GM18498 (cell line): ENCODE results near the gene CDK5RAP2.
"Not testable (repeated sequence)": the region's sequence is repeated elsewhere in the genome, so short reads cannot be mapped to it uniquely, and the experiment has no call there.

ENCODE experiments used
- ATAC-seq: cut with Tn5 transposase; IDR thresholded peaks from one replicate; pipeline ENCODE4 v1.9.1; 2021; ENCODE audit warnings: mild to moderate bottlenecking, moderate library complexity; ENCODE audit not compliant: unreplicated experiment

Gene CDK5RAP2

GRCh38 chr9:120515996-120516395 is 64.0 kb downstream of the CDK5RAP2 start:
- not testable (repeated sequence) for ATAC-seq

DNA sequence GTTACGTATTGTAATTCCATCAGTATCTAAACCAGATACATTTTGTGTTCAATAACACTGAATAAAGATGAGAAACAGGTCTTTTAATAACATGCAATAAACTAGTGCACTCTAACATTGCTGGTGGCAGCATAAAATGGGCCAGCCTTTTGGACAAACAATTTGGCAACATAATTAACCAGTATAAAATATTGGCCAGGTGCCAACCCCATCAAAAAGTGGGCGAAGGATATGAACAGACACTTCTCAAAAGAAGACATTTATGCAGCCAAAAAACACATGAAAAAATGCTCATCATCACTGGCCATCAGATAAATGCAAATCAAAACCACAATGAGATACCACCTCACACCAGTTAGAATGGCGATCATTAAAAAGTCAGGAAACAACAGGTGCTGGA is 64.5 kb downstream of the CDK5RAP2 start:
- not testable (repeated sequence) for ATAC-seq

GRCh38 chr9:120514405-120514804 is 65.6 kb downstream of the CDK5RAP2 start:
- ATAC-seq, result no peak

GRCh38 chr9:120513825-120514396 is 66.1 kb downstream of the CDK5RAP2 start:
- ATAC-seq, result no peak

DNA sequence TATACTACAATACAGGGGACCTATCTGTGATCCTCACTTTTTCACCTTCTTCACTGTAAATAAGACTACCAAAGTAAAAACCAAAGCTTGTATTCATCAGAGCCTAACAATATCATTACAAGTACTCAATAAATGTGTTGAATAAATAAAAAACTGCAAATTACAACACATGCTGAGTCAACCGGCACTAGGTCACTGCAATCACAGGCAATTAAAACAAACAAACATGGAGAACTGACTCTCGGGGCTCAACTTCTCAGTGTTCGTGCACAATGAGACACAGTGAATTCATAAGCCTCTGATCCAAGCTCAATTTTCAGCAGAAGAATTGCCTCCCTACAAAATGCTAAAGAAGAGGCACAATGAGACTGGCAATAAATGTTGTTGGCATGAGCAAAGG is 69.2 kb downstream of the CDK5RAP2 start:
- ATAC-seq, result no peak

DNA sequence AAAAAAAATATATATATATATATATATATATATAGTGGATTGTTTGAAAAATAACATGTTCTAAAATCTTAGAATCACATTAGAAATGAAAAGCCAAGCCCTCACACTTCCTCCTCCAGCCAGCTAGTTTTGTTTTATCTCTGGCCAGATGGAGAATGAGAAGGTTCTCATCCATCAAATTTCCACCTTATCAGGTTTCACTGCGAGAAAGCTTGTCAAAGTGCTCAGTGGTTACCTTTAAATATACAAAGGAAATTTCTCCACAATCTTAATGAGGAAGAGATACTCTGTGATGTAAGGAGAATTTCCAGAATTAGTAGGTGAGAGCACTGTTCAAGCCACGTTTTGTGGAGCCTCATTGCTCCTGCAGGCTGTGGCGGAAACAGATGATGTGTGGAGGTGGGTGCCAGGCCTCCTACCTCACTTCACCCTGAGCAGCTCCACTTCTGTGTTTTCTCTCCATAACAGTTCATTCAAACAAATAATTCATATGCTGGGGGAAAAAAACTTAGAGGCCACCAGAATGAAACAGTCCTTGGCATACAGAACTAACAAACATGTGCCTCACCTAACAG is 71.9 kb downstream of the CDK5RAP2 start:
- no peak for ATAC-seq

DNA sequence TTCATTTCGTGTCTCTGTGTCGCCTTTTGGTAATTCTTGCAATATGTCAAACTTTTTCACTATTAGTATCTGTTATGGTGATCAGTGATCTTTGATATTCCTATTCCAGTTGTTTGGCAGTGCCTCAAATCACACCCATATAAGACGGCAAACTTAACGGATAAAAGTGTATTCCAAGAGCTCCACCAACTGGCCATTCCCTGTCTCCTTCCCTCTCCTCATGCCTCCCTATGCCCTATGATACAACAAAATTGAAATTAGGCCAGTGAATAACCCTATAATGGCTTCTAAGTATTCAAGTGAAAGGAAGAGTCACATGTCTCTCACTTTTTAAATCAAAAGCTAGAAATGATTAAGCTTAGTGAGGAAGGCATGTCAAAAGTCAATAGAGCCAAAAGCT is 74.8 kb downstream of the CDK5RAP2 start:
- no peak for ATAC-seq

- ATAC-seq, result no peak
Measured at GRCh38 chr9:120500733-120501132, 79.2 kb downstream of the CDK5RAP2 start.

DNA sequence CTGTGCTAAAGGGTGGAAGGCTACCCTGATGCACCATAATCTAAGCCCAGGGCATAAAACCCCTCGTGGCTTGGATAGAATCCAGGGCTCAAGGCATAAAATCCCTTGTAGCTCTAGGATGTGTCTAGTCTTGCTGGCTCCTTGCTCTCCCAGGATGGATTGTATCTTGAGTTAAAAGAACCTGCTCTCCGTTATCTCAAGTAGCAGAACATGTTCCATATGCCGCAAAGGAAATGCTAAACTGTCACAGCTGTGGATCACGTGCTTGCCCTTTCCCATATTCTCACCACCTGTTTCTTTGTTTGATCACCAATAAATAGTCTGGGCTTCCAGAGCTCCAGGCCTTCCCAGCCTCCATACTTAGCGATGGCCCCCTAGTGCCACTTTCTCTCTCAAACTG is 82.1 kb downstream of the CDK5RAP2 start:
- not testable (repeated sequence) for ATAC-seq

GRCh38 chr9:120496438-120496837 is 83.5 kb downstream of the CDK5RAP2 start:
- not testable (repeated sequence) for ATAC-seq

DNA sequence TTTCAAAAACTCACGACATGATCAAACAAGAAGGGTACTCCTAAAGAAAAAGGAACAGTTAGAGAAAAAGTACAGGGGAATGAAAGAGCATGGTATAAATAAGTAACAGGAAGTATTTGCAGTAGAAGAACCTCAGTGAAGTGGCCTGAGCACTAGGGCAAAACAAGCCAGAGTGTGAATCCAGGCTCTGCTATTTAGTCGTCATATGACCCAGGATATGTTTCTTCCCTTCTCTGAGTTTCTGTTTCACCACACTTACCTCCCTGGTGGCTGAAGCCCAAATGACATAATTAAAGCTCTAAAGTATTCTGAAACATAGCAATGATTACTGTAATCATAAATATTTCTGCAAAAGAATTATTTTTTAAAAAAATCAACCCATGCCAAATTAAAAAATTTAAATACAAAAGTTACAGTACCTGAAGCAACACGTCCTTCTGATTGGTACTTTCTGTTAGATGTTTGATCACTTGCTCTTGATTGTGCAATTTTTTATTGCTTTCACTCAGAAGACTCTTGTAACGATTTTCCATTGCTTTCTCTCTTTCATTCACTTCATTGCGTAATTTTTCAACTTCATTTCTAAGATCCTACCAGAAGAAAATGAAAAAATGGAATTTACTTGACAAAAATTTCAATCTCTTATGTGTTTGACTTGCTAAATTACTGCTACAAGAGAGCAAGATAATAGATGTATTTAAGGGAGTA is 88.9 kb downstream of the CDK5RAP2 start:
- ATAC-seq, result peak; percentile 96

- no peak for ATAC-seq
Measured at GRCh38 chr9:120486835-120487234, 93.1 kb downstream of the CDK5RAP2 start.

- no peak for ATAC-seq
Measured at GRCh38 chr9:120486347-120486746, 93.6 kb downstream of the CDK5RAP2 start.

DNA sequence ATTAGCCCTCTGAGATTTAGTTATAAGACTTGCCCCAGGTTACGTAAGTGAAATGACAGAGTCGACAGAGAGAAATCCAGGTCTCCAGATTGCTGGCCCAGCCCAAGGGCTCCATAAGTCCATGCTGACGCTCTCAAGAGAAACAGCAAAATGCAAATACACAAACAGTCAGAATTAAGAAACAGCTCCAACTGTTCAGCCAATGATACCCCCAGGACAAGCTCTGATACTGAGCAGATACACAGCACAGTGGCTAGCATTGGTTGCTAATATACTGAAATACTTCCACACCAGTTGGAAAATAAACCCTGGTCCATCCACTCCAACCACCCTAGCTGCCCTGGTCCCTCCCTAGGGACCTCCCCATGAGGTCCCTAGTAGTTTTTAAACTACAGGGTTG is 94.2 kb downstream of the CDK5RAP2 start:
- no peak for ATAC-seq

DNA sequence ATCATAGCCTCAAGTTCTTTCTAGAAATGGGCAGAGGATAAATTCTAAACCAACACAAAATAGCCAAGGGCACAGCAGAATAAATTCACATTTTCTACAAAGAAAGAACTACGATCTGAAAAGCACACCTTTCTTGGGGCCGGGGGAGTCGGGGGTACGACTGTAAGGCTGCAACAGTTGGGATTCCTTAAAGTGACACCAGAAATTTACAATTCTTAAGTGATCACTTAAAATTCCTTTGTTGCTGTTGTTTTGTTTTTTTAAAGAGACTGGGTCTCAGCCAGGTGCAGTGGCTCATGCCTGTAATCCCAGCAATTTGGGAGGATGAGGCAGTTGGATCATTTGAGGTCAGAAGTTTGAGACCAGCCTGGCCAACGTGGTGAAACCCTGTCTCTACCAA is 95.8 kb downstream of the CDK5RAP2 start:
- ATAC-seq, result no peak

DNA sequence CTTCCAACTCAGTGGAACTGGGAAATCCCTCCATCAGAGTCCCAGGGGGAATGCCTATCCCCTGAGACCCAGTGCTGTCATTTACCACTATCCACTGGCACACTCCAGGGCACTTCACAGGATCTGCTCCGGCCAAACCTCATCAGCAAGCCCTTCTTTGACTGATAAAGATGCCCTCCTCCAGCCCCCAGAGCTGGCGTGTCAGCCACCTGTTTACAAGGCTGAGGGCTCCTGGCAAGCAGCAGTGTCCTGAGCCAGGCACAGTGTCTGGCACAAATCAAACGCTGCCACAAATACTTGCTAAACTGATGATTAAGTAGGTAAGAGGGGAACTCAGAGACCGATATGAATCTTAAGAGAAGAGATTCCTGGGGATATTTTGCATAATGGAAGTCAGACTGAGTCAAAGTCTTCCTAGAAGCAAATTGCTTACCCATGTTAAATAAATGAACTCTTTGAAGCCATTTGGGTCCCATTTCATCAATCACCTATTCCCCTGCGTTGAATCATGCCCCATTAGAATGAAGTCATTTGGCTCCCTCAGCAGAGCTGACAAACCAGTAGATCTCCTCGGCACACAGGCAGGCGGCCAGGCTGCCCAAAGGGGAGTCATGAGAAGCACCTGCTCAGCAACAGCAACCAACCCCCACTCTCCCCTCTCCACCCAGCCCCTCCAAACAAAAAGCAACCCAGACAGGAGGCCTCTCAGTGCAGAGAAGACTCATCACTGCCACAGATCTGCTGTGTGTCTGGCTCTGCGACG is 97.4 kb downstream of the CDK5RAP2 start:
- ATAC-seq, result no peak

- no peak for ATAC-seq
Measured at GRCh38 chr9:120481846-120482245, 98.1 kb downstream of the CDK5RAP2 start.

GRCh38 chr9:120481248-120481647 is 98.7 kb downstream of the CDK5RAP2 start:
- ATAC-seq, result no peak

DNA sequence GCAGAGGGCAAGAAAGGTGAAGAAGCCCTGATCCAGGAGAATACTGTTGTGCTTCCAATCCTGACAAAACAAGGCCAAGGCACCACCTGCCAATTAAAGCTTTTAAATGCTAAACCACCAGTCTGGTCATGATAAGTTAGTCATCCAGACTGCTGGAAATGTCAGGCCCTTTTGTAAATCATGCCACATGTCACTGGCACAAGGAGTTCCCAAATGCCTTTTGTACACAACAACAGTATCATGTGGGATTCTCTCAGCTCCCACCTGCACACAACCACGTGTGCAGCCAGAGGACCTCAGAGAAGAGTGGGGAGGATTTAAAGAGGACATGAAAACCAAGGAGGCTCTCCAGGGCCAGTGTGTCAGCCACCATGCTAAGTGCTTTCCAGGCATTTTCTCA is 99.3 kb downstream of the CDK5RAP2 start:
- ATAC-seq, result no peak

DNA sequence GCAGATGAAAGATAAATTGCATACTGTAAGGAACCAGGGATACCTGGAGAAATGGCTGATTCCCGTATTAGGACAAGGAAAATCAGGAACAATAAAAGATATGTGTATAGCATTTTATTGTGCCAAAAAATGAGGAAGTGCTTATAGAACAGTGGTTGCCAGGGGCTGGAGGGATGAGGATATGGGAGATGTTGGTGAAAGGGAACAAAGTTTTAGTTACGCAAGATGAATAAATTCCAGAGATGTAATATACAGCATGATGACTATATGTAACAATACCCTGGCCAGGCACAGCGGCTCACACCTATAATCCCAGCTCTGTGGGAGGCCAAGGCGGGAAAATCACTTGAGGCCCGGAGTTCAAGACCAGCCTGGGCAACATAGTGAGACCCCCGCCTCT is 101.8 kb downstream of the CDK5RAP2 start:
- ATAC-seq, result no peak

- ATAC-seq, result no peak
Measured at GRCh38 chr9:120477534-120478001, 102.4 kb downstream of the CDK5RAP2 start.

- ATAC-seq, result no peak
Measured at GRCh38 chr9:120475341-120475740, 104.6 kb downstream of the CDK5RAP2 start.
